GM23338 (cell line): Measurements from ENCODE around the gene TTLL9. TPM values are rescaled to one million over a fixed set of nuclear protein-coding genes. Genes with fewer than 3 reads are reported as not detected.

Experiments used
- ATAC-seq: fragments of 200-7000 bp; cut with Tn5 transposase; 3 replicates; pipeline ENCODE4 v1.9.1; 2020
- DNase-seq: peaks from one replicate; pipeline ENCODE4 v3.0.0-alpha.2; 2015; ENCODE audit warnings: low spot score
- H2AFZ ChIP-seq: fragments of 200-600 bp; sonication (generic); 2 replicates; pipeline ENCODE4 v1.8.0; 2016; ENCODE audit warnings: antibody characterized with exemption, mild to moderate bottlenecking, moderate library complexity
- H3F3A ChIP-seq: fragments of 200-600 bp; sonication (generic); replicated peaks from 2 replicates; pipeline ENCODE4 v1.8.0; 2017; ENCODE audit warnings: antibody characterized with exemption, mixed run types, low read depth
- H3K27ac ChIP-seq: fragments of 200-600 bp; sonication (generic); 2 replicates; pipeline ENCODE4 v1.6.1; 2016; ENCODE audit warnings: low read depth
- H3K27me3 ChIP-seq: fragments of 200-600 bp; sonication (generic); 2 replicates; pipeline ENCODE4 v1.8.0; 2016; ENCODE audit warnings: mild to moderate bottlenecking, mixed run types, moderate library complexity; ENCODE audit not compliant: insufficient read depth
- H3K36me3 ChIP-seq: fragments of 200-600 bp; sonication (generic); 2 replicates; pipeline ENCODE4 v1.8.0; 2016; ENCODE audit warnings: mild to moderate bottlenecking; ENCODE audit not compliant: insufficient read depth
- H3K4me1 ChIP-seq: fragments of 200-600 bp; sonication (generic); 2 replicates; pipeline ENCODE4 v1.8.0; 2016; ENCODE audit warnings: mild to moderate bottlenecking, moderate library complexity; ENCODE audit not compliant: insufficient read depth
- H3K4me2 ChIP-seq: fragments of 200-600 bp; sonication (generic); 2 replicates; pipeline ENCODE4 v1.7.1; 2017; ENCODE audit warnings: mixed run types
- H3K4me3 ChIP-seq: fragments of 200-600 bp; sonication (generic); 2 replicates; pipeline ENCODE4 v1.6.1; 2016; ENCODE audit warnings: mixed run types
- H3K79me2 ChIP-seq: fragments of 200-600 bp; sonication (generic); replicated peaks from 2 replicates; pipeline ENCODE4 v1.8.0; 2017; ENCODE audit warnings: mild to moderate bottlenecking; ENCODE audit not compliant: insufficient read depth
- H3K9me2 ChIP-seq: fragments of 200-600 bp; sonication (generic); 2 replicates; pipeline ENCODE4 v1.8.0; 2017; ENCODE audit not compliant: insufficient read depth
- H4K20me1 ChIP-seq: fragments of 200-600 bp; sonication (generic); replicated peaks from 2 replicates; pipeline ENCODE4 v1.8.0; 2017; ENCODE audit warnings: mild to moderate bottlenecking; ENCODE audit not compliant: insufficient read depth
- H3K27ac Mint-ChIP-seq: 2 replicates; pipeline ENCODE4 v1.8.0; 2020; ENCODE audit warnings: inconsistent platforms, mild to moderate bottlenecking, moderate library complexity, mixed read lengths
- H3K27me3 Mint-ChIP-seq: 3 replicates; pipeline ENCODE4 v1.8.0; 2022; ENCODE audit warnings: low read depth, mild to moderate bottlenecking, moderate library complexity, mixed read lengths, inconsistent platforms; ENCODE audit not compliant: insufficient read depth, poor library complexity
- H3K36me3 Mint-ChIP-seq: 3 replicates; pipeline ENCODE4 v1.8.0; 2021; ENCODE audit warnings: low read depth, mild to moderate bottlenecking, inconsistent platforms, moderate library complexity, mixed read lengths
- H3K4me1 Mint-ChIP-seq: 3 replicates; pipeline ENCODE4 v1.8.0; 2020; ENCODE audit warnings: mild to moderate bottlenecking, inconsistent platforms, mixed read lengths
- H3K4me3 Mint-ChIP-seq: 3 replicates; pipeline ENCODE4 v1.8.0; 2021; ENCODE audit warnings: moderate library complexity, mild to moderate bottlenecking, inconsistent platforms, mixed read lengths
- H3K9me3 Mint-ChIP-seq: 3 replicates; pipeline ENCODE4 v1.8.0; 2020; ENCODE audit warnings: moderate library complexity, mild to moderate bottlenecking, inconsistent platforms, mixed read lengths
- CREB1 ChIP-seq: fragments of 250-450 bp; sonication (Bioruptor Pico); IDR thresholded peaks from 2 replicates; pipeline ENCODE4 v1.5.0; 2020; ENCODE audit warnings: low read depth, mild to moderate bottlenecking, moderate library complexity
- CTCF ChIP-seq, 2 experiments: fragments of 200-600 bp in 1 of 2; sonication (generic) in 1 of 2; conservative IDR thresholded peaks; 2 replicates each; pipeline versions ENCODE4 v1.5.1 to v1.6.1; 2016 to 2017; ENCODE audit warnings: antibody characterized with exemption in 2 of 2, low read depth in 2 of 2, mild to moderate bottlenecking in 2 of 2, moderate library complexity in 1 of 2
- EZH2phosphoT487 ChIP-seq: fragments of 200-600 bp; sonication (generic); IDR thresholded peaks from one replicate; pipeline ENCODE4 v1.8.1; 2018; ENCODE audit warnings: antibody characterized with exemption; ENCODE audit not compliant: unreplicated experiment
- POLR2AphosphoS5 ChIP-seq: IDR thresholded peaks from 2 replicates; pipeline ENCODE4 v1.6.1; 2016; ENCODE audit warnings: antibody characterized with exemption, low read depth
- ZNF462 ChIP-seq: fragments of 250-450 bp; sonication (Bioruptor Pico); IDR thresholded peaks from 2 replicates; pipeline ENCODE4 v1.5.0; 2020; ENCODE audit warnings: mild to moderate bottlenecking, moderate library complexity
- polyA plus RNA-seq: library from polyadenylated mRNA; unstranded; fragments of >200 nt; fragmentation: Nextera tagmentation; extraction: Ambion mirVana; gene quantifications from 2 replicates; pipeline ENCODE4 v1.2.1, GENCODE V29; 2016
- total RNA-seq: library from RNA; depleted of rRNA; stranded (reverse); fragments of >200 nt; shearing (Covaris generic); gene quantifications from 2 replicates; pipeline ENCODE4 v1.2.3, GENCODE V29; 2014

TTLL9 gene
- total and polyA plus RNA-seq, 2 experiments from 2014 or later = not detected

DNA sequence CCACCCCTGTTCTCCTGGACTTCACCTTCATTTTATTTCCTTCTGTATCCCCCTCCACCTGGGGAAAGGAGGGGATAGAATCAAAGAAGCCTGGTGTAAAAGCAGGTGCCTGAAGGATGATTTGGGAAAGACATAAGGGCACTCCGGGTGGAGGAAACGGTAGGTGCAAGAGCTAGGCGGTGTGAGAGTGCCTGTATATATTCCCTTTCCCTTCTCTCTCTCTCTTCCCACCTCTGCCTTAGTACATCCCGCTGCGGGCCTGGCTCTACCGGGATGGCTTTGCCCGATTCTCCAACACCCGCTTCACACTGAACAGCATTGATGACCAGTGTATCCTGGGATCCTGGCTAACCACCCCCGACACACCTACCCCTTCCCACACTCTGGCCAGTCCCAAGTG, 55.2 kb downstream of the TTLL9 start:
- H4K20me1 ChIP-seq = no peaks in the 10 kb centered on the region
- H3K4me2 ChIP-seq = no peak overlapping the region
- Mint-ChIP-seq H3K36me3 (no peaks in the 10 kb centered on the region), H3K27ac (no peak overlapping the region), H3K27me3 (peaks cover 17% of the 10 kb centered on the region), H3K4me1 (peaks cover 7% of the 10 kb centered on the region; the same call in 2 of the 3 replicates), H3K4me3 (no peak overlapping the region), H3K9me3 (peaks cover 56% of the 10 kb centered on the region)
- H3K9me2 ChIP-seq = no peaks in the 10 kb centered on the region
- no peak for TF ChIP-seq ZNF462 (CRISPR knock-in tag)
- H3K79me2 ChIP-seq = no peaks in the 10 kb centered on the region
- ATAC-seq (peak; percentile 77), DNase-seq (peak; percentile 40)
- no peaks in the 10 kb centered on the region for H3K4me1 ChIP-seq
- H2AFZ ChIP-seq = peak overlapping the region; percentile 83; the same call in 1 of the 2 replicates
- no peak overlapping the region for H3K4me3 ChIP-seq
- no peaks in the 10 kb centered on the region for H3K27me3 ChIP-seq
- H3K36me3 ChIP-seq = no peaks in the 10 kb centered on the region
- H3F3A ChIP-seq = no peaks in the 10 kb centered on the region
- H3K27ac ChIP-seq = no peak overlapping the region

- Histone ChIP-seq H3K79me2 (no peaks in the 10 kb centered on the region), H2AFZ (peak overlapping the region; percentile 83; the same call in 1 of the 2 replicates), H3K4me3 (no peak overlapping the region), H3K9me2 (no peaks in the 10 kb centered on the region), H4K20me1 (no peaks in the 10 kb centered on the region), H3F3A (no peaks in the 10 kb centered on the region), H3K27ac (no peak overlapping the region), H3K27me3 (no peaks in the 10 kb centered on the region), H3K4me1 (no peaks in the 10 kb centered on the region), H3K36me3 (no peaks in the 10 kb centered on the region), H3K4me2 (no peak overlapping the region)
- no peak for ATAC-seq
- Mint-ChIP-seq H3K27ac (no peak overlapping the region), H3K4me3 (no peak overlapping the region), H3K27me3 (peaks cover 17% of the 10 kb centered on the region), H3K4me1 (peaks cover 6% of the 10 kb centered on the region; the same call in 2 of the 3 replicates), H3K36me3 (no peaks in the 10 kb centered on the region), H3K9me3 (peaks cover 51% of the 10 kb centered on the region)
- no peak for DNase-seq
- TF ChIP-seq EZH2phosphoT487 (no peak), CREB1 (no peak), POLR2AphosphoS5 (no peak), CTCF (conservative IDR thresholded peaks at IDR 0.05; ENCODE audit: low read depth in 2 of 2) (no peak)
Observed at GRCh38 chr20:31926493-31926892, 56.1 kb downstream of the TTLL9 start.
